GM21825 (cell line): Measurements from ENCODE around the gene PNLIPRP3.

ENCODE experiments used
- ATAC-seq: cut with Tn5 transposase; IDR thresholded peaks from one replicate; pipeline ENCODE4 v1.9.1; 2021; ENCODE audit warnings: mild to moderate bottlenecking, moderate library complexity; ENCODE audit not compliant: unreplicated experiment

Gene PNLIPRP3

DNA sequence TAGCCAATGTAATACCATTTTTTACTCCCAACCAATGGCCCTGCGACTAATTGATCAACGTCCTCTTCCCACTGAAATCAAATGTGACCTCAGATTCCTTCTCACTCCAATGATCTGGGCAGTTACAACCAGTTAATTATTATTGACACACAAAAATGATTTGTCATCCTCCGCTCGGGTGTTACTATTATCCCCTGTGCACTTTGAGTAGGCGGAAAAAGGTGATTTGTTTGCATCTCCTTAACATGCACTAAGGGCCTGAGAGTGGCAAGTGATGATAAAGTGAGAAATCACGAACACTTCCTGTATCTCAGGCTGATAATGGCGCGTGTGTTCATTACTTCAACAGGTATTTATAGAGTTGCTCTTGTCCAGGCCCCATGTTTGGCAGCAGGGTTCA, 77.1 kb downstream of the PNLIPRP3 start:
- ATAC-seq, result no peak

DNA sequence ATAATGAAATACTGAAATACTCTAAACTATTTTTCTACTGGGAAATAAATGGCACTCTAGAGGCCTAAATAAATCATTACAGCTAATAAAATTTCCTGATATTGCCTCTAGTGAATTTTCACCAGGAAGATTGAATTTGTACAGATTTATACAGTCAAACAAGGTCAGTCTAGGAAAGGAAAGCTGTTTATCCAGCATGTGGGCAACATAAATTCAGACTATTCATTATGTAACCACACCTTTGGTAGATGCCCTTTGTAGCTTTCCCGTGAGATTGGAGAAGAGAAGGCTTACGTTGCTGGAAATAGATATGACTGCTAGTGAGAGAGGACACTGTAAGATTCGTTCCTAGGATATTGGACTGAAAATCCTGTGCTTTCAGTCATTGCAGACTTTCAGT, 82.9 kb downstream of the PNLIPRP3 start:
- no peak for ATAC-seq

DNA sequence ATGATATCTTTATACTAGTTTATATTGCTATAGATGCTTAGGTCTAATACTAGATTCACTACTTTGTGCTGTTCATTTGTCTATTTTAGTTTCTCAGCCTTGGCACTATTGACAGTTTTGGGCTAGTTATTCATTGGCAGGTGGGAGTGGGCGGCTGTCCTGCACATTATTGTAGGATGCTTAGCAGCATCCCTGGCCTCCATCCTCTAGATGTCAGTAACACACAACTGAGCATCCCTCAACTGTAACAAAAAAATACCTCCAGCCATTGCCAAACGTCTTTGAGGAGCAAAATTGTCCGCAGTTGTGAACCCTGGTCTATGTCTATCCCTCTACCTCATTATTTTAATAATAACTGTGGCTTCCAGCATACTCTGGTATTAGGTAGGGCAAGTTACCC, 83.7 kb downstream of the PNLIPRP3 start:
- ATAC-seq, result no peak

DNA sequence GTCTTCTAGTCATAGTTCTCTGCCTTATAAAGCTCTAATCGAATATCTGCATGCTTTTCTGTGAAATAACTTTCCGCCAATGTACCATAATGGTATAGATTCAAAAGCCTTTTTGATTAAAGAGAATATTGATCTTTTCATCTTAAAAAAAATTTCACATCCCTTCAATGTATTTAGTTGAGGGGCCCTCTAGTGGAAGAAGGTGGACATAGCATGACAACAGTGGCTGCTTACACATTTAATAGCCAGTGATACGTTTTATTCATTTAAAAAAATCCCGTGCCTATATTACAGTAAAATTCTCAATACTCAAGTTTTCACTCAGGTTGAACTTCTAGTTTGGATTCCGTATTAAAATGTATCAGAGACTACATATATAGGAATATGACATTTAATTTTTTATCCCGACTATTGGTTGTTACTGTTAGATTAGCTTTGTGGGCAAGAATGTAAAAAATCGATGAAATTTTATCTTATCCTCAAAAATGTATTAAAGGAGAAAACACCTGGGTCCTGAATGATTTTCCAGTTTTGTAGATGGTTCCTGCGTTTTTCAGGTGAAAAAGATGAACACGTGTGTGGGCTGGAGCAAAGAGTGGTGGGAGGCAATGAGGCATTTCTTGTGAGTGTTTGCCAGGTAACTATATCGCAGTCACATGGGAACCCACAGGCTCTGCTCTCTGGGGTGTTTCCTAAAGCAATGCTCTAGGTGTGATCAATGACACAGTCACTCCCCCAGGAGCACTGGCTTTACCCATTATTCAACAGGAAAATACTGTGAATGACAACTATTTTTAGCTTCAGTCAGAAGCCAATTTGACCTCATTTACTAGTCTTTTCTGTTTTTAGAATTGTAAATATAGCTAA, 94.0 kb downstream of the PNLIPRP3 start:
- ATAC-seq, result no peak

DNA sequence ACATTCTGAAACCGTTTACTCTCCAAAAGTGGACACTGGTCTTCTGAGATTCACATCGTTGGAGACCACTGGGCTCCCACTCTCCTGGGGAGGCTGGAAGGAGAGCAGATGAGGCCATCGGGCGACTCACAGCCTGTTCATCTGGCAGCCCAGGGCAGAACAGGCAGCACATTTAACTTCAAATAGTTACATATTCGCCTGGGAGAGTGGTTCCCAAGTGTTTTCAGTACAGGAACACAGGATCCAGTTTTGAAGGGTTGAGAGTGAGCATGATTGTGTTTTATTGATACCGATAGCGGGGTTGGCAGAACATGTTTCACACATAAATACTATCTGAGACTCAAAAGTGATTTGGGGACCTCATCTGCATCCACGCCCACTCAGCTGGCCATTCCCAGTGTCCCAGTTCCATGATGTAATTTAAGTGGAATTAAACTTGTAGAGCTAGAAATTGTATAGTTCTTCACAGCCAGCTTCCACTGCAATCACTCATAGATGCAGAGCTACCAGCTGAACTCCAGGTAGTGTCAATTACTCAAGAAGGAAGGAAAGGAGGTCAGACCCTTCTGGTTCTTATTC, 95.2 kb downstream of the PNLIPRP3 start:
- ATAC-seq, result no peak

DNA sequence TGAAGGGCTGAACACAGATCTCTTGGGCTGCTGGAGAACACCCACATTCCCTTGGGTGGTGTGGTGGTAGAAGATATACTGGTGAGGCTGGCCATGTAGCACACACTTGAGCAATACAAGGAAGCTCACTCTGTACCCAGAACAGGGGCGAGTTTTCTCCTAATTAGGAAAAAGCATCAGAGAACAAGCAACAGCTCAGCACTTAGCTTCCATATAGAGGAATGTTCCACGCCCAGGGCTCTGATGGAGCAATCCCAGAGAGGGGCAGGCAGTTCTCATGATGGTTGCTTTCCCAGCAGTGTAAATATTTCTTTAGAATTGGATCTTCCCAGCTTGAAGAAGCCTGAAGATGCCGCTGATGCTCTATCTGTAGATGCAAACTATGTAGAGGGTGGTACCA, 97.1 kb downstream of the PNLIPRP3 start:
- no peak for ATAC-seq

DNA sequence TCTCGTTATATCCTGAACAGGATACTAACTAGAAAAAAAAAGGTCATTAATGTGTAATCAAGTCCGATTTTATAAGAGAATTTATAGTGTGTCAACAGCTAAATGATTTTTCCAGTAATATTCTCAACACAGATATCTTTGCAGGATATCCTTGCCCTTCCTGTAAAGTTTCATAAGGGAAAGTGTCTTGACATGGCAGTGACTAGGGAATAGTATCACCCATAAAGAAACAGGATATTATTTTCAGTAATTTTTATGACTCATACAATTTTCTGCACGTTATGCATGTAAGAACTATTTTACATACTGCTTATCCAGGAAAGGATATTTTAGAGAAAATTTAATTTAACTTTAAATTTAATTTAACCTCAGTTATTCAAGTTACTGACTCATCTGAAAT, 98.6 kb downstream of the PNLIPRP3 start:
- no peak for ATAC-seq
